NCI-H1105 treated with DMSO at 0.1 percent for 48 hours (cell line): ENCODE measurements around the gene C2orf66.

Experiments used
- DNase-seq: peaks from one replicate; lab custom pipeline; 2025; lab: John Stamatoyannopoulos, UW

The C2orf66 gene

DNA sequence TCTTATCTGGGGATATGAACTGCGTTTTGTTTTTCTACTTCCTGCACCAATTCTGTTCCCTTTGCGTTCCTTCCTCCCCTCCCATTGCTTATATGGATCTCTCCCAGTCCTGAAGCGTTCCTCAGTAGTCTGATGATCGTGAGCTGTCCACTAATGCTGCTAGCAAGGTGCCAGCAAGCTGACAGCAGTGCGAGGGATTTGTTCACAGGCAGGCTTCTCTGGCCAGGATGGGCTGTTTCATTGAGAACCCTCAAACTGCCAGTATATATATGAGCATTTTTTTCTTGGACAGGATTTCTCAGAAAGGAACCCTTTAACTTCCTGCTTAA, 49.8 kb downstream of the C2orf66 start:
- no peak for DNase-seq

DNA sequence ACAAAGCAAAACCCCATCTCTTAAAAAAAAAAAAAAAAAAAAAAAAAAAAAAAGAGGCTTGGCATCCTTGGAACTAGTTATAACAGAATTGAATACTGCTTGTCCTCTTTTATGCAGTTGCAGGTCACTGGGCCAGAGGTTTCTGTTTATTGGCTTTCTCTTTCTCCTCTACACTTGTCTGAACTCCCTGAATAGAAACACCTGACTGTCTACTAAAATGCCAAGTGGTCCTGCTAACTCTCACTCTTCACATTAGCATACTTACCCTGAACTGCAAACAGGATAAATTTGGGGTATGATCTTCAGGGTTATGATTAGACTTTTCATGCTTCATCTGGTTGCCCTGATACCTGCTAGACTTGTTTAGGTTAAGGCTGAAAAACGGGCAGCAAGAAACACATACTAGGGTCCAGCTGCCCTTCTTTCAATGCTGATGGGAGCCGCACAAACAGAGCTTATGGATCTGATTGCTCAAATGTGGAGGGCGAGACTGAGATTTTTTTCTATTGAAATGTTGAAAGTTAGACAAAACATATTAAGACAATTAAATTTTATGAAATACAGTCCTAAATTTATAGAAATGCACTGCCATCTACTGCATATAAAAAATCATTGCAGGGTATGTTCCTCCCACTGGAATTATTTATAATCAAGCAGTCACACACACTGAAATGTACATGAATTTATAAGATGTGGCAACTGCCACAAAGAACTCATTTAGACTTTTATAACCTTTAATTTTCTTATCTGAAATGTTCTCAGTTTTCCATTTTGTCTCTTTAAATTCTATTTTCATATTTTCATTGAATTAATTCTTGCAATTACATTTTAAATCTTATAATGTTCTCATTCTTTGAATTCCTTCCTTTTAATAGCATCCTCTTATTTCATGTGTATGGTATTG, 50.4 kb downstream of the C2orf66 start:
- peak; percentile 4 for DNase-seq
